ENCODE data around the gene ZMAT3.

GRCh38 chr3:179018808-179019207, 52.8 kb downstream of the ZMAT3 start:
- TF ChIP-seq CTCF (IDR thresholded peaks at IDR 0.05) = no peak
- TF ChIP-seq POLR2A (IDR thresholded peaks at IDR 0.05) = no peak

Measured in esophagus squamous epithelium (tissue), 4 donors.